Fibroblast of skin of right biceps (primary cell): ENCODE results near the gene TMC5.
"Not testable (repeated sequence)": the region's sequence is repeated elsewhere in the genome, so short reads cannot be mapped to it uniquely, and the experiment has no call there.

Source experiments
- DNase-seq: peaks from one replicate; pipeline ENCODE4 v3.0.0-alpha.2; 2013

The TMC5 gene

DNA sequence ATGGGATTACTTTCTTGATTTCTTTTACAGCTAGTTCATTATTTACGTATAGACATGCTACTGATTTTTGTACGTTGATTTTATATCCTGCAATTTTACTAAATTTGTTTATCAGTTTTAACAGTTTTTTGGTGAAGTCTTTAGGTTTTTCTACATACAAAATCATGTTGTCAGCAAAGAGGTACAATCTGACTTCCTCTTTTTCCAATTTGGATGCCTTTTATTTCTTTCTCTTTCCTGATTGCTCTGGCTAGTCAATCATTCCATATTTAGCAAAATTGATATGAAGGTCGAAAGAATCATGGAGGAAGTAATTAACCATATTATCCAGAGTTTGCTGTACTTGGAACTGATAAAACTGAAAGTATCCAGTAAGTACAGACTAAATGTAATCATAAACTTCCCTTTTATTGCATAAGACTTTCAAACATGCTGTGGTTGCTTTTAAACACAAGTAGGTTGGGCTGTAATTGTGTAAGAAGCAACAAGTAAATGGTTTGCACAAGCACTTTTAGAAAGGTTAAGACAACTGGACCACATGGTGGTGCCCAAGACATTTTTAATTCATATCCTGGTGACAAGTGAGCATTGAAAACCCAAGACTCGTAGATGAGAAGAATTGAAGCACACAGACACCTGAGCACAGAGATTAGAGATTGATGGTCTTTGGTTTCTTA lies 95.8 kb downstream of the TMC5 start:
- DNase-seq, result no peak

DNA sequence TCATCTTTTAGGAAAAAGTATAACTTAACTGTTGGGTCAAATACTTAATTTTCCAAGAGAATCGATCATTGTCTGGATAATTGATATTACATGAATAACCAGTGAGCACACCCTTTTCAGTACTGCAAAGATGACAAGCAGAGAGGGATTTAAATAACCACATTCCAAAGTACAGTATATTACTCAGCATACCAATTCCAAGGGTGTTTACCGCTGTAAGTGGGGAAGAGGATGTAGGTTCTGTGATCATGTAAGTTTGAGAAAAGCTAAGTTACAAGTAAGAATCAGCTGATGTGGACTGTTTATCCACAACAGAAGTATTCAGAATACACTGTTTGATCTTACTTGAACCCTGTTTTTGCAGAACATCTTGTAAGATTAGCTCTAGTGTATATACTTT lies 98.1 kb downstream of the TMC5 start:
- peak; percentile 5 for DNase-seq

GRCh38 chr16:19517424-19518089 lies 99.9 kb downstream of the TMC5 start:
- peak; percentile 11 for DNase-seq

GRCh38 chr16:19518388-19518787 lies 100.7 kb downstream of the TMC5 start:
- DNase-seq, result no peak

DNA sequence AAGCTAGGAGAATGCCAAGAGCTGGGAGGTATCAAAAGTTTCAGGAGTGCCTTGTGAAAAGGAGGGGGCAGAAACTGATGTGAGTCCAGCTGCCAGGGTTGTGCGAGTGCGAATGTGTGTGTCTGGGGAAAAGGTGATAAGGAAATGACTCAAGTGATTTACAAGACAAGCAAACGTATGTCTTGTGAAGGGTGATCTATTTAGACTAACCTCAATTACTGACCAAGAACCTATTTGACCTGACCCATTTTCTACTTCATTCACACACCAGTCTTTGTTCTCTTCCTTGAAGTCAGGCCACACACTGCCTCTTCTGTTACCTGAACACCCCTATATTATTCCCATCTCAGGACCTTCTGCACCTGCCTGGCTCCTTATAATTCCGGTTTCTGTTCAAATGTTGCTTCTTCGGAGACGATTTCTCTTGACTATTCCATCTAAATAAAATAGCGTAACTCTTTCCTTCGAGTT lies 103.2 kb downstream of the TMC5 start:
- no peak for DNase-seq

GRCh38 chr16:19521471-19522396 lies 104.1 kb downstream of the TMC5 start, which contains the start of gene GDE1:
TSS of gene GDE1 (minus strand) at chr16:19522098. CDS start at chr16:19521964, 134 bp downstream.
- DNase-seq, result peak; percentile 89

GRCh38 chr16:19522397-19522732 lies 104.7 kb downstream of the TMC5 start:
- DNase-seq, result no peak

- DNase-seq, result no peak
Measured at GRCh38 chr16:19522760-19523159, 105.1 kb downstream of the TMC5 start.

GRCh38 chr16:19523184-19523558 lies 105.5 kb downstream of the TMC5 start:
- DNase-seq, result no peak

- DNase-seq, result peak; percentile 96
Measured at GRCh38 chr16:19523559-19524355, 106.1 kb downstream of the TMC5 start, which contains the start of gene CCP110. TSS of gene CCP110 (plus strand) at chr16:19523942. CDS start at chr16:19527882, 3,940 bp downstream.

GRCh38 chr16:19524356-19524615 lies 106.6 kb downstream of the TMC5 start:
- no peak for DNase-seq

DNA sequence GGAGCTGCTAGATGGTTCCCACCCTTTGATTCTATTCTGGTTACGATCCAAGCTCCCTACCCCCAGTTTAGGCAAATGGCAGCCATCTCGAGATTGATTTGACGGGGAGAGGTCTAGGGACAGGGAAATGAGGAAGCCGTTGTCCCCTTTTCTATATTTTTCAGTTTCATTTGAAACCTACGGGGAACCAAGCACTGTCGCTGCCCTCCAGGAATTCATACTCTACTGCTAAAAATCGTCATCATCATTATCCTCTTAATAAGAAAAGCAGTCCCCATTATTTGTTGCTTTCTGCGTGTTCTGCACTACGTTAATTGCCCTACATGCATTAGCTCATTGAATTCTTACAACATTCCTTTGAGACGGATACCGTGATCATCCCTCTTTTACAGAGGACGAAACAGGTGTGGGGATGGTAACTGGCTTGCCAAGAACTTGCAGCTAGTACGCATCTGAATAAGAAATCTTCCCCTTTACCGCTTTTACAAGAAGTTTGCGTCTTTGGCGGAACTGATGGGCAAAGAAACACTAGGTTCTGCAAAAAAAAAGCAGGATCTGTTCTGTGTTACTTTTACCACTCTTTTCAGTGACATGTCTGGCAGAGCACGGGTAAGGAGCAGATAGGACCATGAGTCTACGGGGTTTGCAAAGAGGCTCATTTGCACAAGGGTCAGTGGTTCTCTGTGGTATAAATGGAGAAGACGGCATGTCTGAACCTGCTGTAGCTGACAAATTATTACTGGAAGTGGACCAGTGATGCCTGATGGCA lies 107.1 kb downstream of the TMC5 start:
- no peak for DNase-seq

GRCh38 chr16:19525385-19525723 lies 107.7 kb downstream of the TMC5 start:
- no peak for DNase-seq

GRCh38 chr16:19527161-19527560 lies 109.5 kb downstream of the TMC5 start:
- no peak for DNase-seq

GRCh38 chr16:19528666-19529065 lies 111.0 kb downstream of the TMC5 start:
- no peak for DNase-seq

DNA sequence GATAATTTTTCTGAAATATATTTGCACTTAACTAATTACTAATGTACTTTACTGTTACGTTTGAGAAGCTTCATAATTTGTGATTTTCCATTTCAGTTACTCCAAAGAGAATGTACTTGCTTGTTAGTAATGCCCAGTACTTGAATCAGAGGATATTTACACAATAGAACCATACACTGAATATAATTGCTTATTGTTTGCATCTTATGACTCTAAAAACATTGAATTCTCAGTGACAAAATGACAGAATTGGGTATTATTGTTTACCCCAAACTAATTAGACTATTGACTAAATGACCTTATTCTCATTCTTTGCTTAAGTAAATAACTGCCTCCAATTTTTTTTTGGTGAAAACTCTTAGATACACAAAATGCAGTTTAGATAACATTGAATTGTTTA lies 114.9 kb downstream of the TMC5 start:
- DNase-seq, result no peak

DNA sequence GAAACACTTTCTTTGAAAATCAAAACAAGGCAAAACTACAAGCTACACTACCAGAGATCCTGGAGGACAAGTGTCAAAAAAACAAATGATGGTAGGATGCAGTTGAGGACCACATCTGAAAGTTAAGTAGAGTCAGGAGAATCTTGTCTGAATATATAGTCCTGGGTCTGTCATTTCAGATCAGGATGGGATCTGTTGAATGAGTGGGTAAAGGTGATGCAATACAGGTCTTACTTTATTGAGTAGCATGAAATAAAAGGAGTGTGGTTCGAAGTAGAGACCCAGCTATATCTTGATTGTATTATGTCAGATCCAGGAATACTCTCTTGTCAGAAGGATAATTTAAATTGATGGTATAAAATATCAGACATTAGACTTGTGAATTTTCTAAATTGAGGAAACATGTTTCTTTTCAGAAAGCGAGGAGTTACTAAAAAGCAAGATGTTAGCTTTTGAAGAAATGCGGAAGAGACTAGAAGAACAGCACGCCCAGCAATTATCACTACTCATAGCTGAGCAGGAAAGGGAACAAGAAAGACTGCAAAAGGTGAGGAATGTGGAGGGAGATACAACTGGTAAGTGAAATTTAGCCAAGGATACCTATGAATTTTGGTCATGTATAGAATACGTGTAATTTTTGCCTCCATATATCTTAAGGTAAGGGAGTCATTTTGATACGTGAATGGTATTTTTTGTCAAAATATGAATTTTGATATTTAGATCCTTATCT lies 122.7 kb downstream of the TMC5 start:
- DNase-seq, result no peak

GRCh38 chr16:19542138-19542821 lies 124.6 kb downstream of the TMC5 start:
- no peak for DNase-seq

DNA sequence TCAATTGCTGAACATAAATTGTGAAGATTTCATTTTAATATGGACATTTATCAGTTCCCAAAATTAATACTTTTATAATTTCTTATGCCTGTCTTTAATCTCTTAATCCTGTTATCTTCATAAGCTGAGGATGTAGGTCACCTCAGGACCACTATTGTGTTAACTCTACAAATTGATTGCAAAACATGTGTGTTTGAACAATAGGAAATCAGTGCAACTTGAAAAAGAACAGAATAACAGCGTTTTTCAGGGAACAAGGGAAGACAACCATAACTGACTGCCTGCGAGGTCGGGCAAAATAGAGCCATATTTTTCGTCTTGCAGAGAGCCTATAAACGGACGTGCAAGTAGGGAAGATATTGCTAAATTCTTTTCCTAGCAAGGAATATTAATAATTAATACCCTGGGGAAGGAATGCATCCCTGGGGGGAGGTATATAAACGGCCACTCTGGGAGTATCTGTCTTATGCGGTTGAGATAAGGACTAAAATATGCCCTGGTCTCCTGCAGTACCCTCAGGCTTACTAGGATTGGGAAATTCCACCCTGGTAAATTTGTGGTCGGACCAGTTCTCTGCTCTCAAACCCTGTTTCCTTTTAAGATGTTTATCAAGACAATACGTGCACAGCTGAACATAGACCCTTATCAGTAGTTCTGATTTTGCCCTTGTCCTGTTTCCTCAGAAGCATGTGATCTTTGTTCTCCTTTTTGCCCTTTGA lies 125.8 kb downstream of the TMC5 start:
- DNase-seq, result not testable (repeated sequence)

- DNase-seq, result no peak
Measured at GRCh38 chr16:19548144-19548543, 130.5 kb downstream of the TMC5 start.
